ENCODE measurements around the gene FXR1.

The FXR1 gene

DNA sequence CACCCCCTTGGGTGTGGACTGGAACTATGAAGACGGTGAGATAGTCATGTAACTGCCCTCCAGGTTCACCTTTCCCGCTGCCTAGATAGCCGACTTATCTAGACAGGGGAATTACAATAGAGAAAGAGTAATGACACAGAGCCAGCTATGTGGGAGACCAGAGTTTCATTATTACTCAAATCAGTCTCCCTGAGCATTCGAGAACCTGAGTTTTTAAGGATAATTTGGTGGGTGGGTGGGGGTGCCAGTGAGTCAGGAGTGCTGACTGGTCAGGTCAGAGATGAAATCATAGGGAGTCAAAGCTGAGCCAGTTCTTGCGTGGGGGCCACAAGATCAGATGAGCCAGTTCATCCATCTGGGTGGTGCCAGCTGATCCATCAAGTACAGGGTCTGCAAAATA lies 96.8 kb downstream of the FXR1 start:
- no peak for DNase-seq

DNA sequence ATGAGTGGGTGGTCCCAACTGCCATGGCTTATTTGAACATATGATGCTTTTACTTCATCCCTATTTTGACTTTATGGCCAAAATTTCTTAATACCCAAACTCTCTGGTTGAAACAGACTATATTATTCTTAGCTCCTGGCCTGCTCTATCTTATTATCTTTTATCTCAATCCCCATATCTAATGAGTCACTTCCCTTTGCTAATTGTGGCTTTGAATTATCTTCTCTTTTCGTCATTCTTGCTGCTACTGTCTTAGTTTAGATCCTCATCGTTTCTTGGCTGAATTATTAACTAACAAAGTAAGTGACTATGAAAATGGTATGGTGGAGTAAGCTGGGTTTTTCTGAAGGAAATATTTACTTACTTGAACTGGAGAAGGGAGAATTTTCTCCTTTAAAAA lies 105.2 kb downstream of the FXR1 start:
- DNase-seq = no peak

DNA sequence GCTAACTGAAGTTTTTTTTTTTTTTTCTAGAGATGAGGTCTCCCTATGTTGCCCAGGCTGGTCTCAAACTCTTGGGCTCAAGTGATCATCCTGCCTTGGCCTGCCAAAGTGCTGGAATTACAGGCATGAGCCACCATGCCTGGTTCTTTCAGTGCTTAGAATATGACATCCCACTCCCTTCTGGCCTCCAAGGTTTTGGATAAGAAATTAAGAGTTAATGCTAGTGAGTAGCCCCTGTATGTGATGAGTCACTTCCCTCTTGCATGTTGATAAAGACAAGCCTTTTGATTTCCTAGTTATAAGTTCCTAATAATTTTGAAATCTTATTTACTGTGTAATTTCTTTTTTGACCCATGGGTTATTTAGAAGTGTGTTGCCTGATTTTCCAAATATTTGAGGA lies 112.7 kb downstream of the FXR1 start:
- no peak for DNase-seq

DNA sequence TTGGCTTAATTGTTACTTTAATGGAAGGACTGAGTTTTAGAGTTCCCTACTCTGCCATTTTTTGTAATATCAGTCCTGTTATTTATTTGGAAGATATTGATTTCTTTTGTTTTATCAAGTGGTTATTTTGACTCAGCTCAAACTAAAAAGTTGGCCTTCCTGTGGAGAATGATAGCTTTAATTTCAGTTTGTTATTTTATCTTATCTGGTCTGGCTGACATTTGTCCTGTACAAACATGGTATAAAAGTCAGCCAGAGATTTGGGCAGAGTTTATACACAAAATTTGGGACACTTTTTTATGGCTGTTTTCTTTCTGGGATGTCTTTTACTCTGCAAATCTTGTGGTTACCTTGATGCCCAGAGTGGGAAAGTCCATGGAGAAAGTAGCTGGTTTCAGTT lies 118.5 kb downstream of the FXR1 start:
- DNase-seq = no peak
